Upper lobe of left lung (tissue), 6 donors: ENCODE results near the gene GBE1. TPM values are rescaled to one million over a fixed set of nuclear protein-coding genes. Genes with fewer than 3 reads are reported as not detected.

Source experiments
- ATAC-seq, 2 donors: fragments of 200-7000 bp; cut with Tn5 transposase; one replicate each; pipeline ENCODE4 v1.9.1; 2022; ENCODE audit warnings: mild to moderate bottlenecking in 2 of 2, moderate library complexity in 2 of 2; ENCODE audit not compliant: low FRiP score in 2 of 2
- DNase-seq, 2 donors: peaks; one replicate each; pipeline ENCODE4 v3.0.0-alpha.2; 2019 to 2020
- H3K27ac ChIP-seq, 4 donors: fragments of 200-600 bp; sonication (generic); one replicate each; pipeline ENCODE4 v1.5.1; 2016 to 2019
- H3K27me3 ChIP-seq, 4 donors: fragments of 200-600 bp; sonication (generic); one replicate each; pipeline ENCODE4 v1.5.1; 2017 to 2019
- H3K36me3 ChIP-seq, 4 donors: fragments of 200-600 bp; sonication (generic); one replicate each; pipeline ENCODE4 v1.5.1; 2016 to 2019
- H3K4me1 ChIP-seq, 4 donors: fragments of 200-600 bp; sonication (generic); one replicate each; pipeline ENCODE4 v1.5.1; 2018 to 2019
- H3K4me3 ChIP-seq, 4 donors: fragments of 200-600 bp; sonication (generic); one replicate each; pipeline ENCODE4 v1.5.1; 2017 to 2019; ENCODE audit warnings: mild to moderate bottlenecking in 2 of 4, moderate library complexity in 1 of 4
- H3K9me3 ChIP-seq, 4 donors: fragments of 200-600 bp; sonication (generic); one replicate each; pipeline ENCODE4 v1.5.1; 2018 to 2019
- CTCF ChIP-seq, 6 experiments: fragments of 450-650 bp in 4 of 6; fragments of 200-600 bp in 2 of 6; sonication (generic) in 2 of 6; IDR thresholded peaks; one replicate each; pipeline ENCODE4 v1.5.1; 2016 to 2019; ENCODE audit warnings: antibody characterized with exemption in 6 of 6
- EP300 ChIP-seq, 4 donors: sonication (generic); formaldehyde crosslinking; IDR thresholded peaks; one replicate each; pipeline ENCODE4 v1.5.1; 2017; ENCODE audit warnings: antibody characterized with exemption in 4 of 4, control low read depth in 2 of 4
- POLR2A ChIP-seq, 4 donors: fragments of 450-650 bp; IDR thresholded peaks; one replicate each; pipeline ENCODE4 v1.5.1; 2016 to 2017; ENCODE audit warnings: antibody characterized with exemption in 4 of 4, mild to moderate bottlenecking in 2 of 4
- POLR2AphosphoS5 ChIP-seq, 2 donors: sonication (generic); formaldehyde crosslinking; IDR thresholded peaks; one replicate each; pipeline ENCODE4 v1.5.1; 2017; ENCODE audit warnings: antibody characterized with exemption in 2 of 2
- whole genome bisulfite sequencing, 2 donors: methylation state at CpG; one replicate each; pipeline ENCODE4 v1.1.5; 2017 to 2018; 5-methylcytosine and 5-hydroxymethylcytosine counted together
- total RNA-seq, 6 donors: library from RNA; depleted of rRNA in 4 of 6; stranded (reverse); fragments of >200 nt in 4 of 6; gene quantifications; one replicate each; pipeline versions ENCODE4 v1.1.0 to v1.2.1, GENCODE V29; 2016 to 2021
- donor health status: DM: no; HTN: no; CAD: no; lungs with moderate emphysema.
- donor health status: DM: no; HTN: yes; CAD: no; lungs with severe emphysema.

GBE1 gene
- total RNA-seq, 6 donors from 2014 or later: 19.9 to 40.9 (median 27.5) TPM

- H3K4me3 ChIP-seq: no peak overlapping the region
- DNase-seq: no peak
- H3K4me1 ChIP-seq: peaks cover 0 to 2% (median 0%) of the 10 kb centered on the region in 4 donors
- no peak overlapping the region for H3K27ac ChIP-seq
- TF ChIP-seq EP300 (IDR thresholded peaks at IDR 0.05) (no peak), POLR2A (IDR thresholded peaks at IDR 0.05) (no peak)
- no peaks in the 10 kb centered on the region for H3K36me3 ChIP-seq
- H3K9me3 ChIP-seq: no peaks in the 10 kb centered on the region
- 88 to 95% methylated on average over 1 of the region's 1 CpG for WGBS, 2 donors
- no peaks in the 10 kb centered on the region for H3K27me3 ChIP-seq
- no peak for ATAC-seq
Measured at GRCh38 chr3:81734742-81735141, 26.7 kb downstream of the GBE1 start.

GRCh38 chr3:81732642-81733041, 28.8 kb downstream of the GBE1 start:
- Histone ChIP-seq H3K4me3 (no peak overlapping the region), H3K4me1 (peaks cover 0 to 9% (median 1%) of the 10 kb centered on the region in 4 donors), H3K27me3 (no peaks in the 10 kb centered on the region), H3K36me3 (no peaks in the 10 kb centered on the region), H3K27ac (no peak overlapping the region), H3K9me3 (no peaks in the 10 kb centered on the region)
- no peak for TF ChIP-seq CTCF (IDR thresholded peaks at IDR 0.05)
- no peak for TF ChIP-seq EP300 (IDR thresholded peaks at IDR 0.05)
- no peak for TF ChIP-seq POLR2A (IDR thresholded peaks at IDR 0.05)
- WGBS, 2 donors: 80 to 84% methylated on average over 4 of the region's 4 CpGs
- DNase-seq (no peak), ATAC-seq (no peak)

- ATAC-seq: no peak
- Histone ChIP-seq H3K36me3 (no peaks in the 10 kb centered on the region), H3K9me3 (no peaks in the 10 kb centered on the region), H3K4me1 (peaks cover 0 to 9% (median 0%) of the 10 kb centered on the region in 4 donors), H3K27me3 (no peaks in the 10 kb centered on the region), H3K4me3 (no peak overlapping the region), H3K27ac (no peak overlapping the region)
- no peak for DNase-seq
- 81 to 91% methylated on average over 2 of the region's 2 CpGs for WGBS, 2 donors
- TF ChIP-seq CTCF (IDR thresholded peaks at IDR 0.05) (no peak), POLR2A (IDR thresholded peaks at IDR 0.05) (no peak), POLR2AphosphoS5 (IDR thresholded peaks at IDR 0.05) (no peak), EP300 (IDR thresholded peaks at IDR 0.05) (no peak)
Measured at GRCh38 chr3:81728766-81729544, 32.5 kb downstream of the GBE1 start.

- peak overlapping the region in 2 of 4 donors; percentile 32 to 44 for H3K27ac ChIP-seq
- 85 to 94% methylated on average over 6 of the region's 6 CpGs for WGBS, 2 donors
- ATAC-seq: peak in 1 of 2 donors; percentile 63
Measured at GRCh38 chr3:81726735-81727134, 34.7 kb downstream of the GBE1 start.

GRCh38 chr3:81726132-81726531, 35.3 kb downstream of the GBE1 start:
- H3K27me3 ChIP-seq: no peaks in the 10 kb centered on the region
- 64 to 71% methylated on average over 2 of the region's 2 CpGs for WGBS, 2 donors
- peaks cover 0 to 9% (median 0%) of the 10 kb centered on the region in 4 donors for H3K4me1 ChIP-seq
- H3K27ac ChIP-seq: peak overlapping the region in 2 of 4 donors; percentile 32 to 44
- H3K4me3 ChIP-seq: no peak overlapping the region
- no peaks in the 10 kb centered on the region for H3K36me3 ChIP-seq
- no peaks in the 10 kb centered on the region for H3K9me3 ChIP-seq
- TF ChIP-seq POLR2AphosphoS5 (IDR thresholded peaks at IDR 0.05) (no peak), CTCF (IDR thresholded peaks at IDR 0.05) (no peak), POLR2A (IDR thresholded peaks at IDR 0.05) (no peak), EP300 (IDR thresholded peaks at IDR 0.05) (no peak)
- no peak for DNase-seq
- ATAC-seq: no peak

More at GRCh38 chr3:81726735-81727134, 34.7 kb downstream of the GBE1 start:
- Histone ChIP-seq H3K9me3 (no peaks in the 10 kb centered on the region), H3K4me3 (no peak overlapping the region), H3K36me3 (no peaks in the 10 kb centered on the region), H3K4me1 (peaks cover 0 to 9% (median 0%) of the 10 kb centered on the region in 4 donors), H3K27me3 (no peaks in the 10 kb centered on the region)
- TF ChIP-seq POLR2AphosphoS5 (IDR thresholded peaks at IDR 0.05): no peak
- TF ChIP-seq EP300 (IDR thresholded peaks at IDR 0.05): no peak
- TF ChIP-seq POLR2A (IDR thresholded peaks at IDR 0.05): no peak
- TF ChIP-seq CTCF (IDR thresholded peaks at IDR 0.05): no peak
- DNase-seq: no peak
